Esophagus muscularis mucosa (tissue), 4 donors: ENCODE data around the gene LCN6. TPM values are rescaled to one million over a fixed set of nuclear protein-coding genes. Genes with fewer than 3 reads are reported as not detected.

Experiments used
- DNase-seq: peaks from one replicate; pipeline ENCODE4 v3.0.0-alpha.2; 2017; ENCODE audit errors: extremely low spot score
- H3K27ac ChIP-seq, 4 donors: fragments of 200-600 bp; sonication (generic); replicated peaks in 1 of 4; 1 replicate in 3 of 4; 2 replicates in 1 of 4; pipeline ENCODE4 v1.5.1; 2016 to 2019; ENCODE audit warnings: mild to moderate bottlenecking in 1 of 4
- H3K27me3 ChIP-seq, 4 donors: fragments of 200-600 bp; sonication (generic); one replicate each; pipeline versions ENCODE4 v1.5.1 to v1.6.0; 2016 to 2019
- H3K36me3 ChIP-seq, 4 donors: fragments of 200-600 bp; sonication (generic); one replicate each; pipeline ENCODE4 v1.5.1; 2016 to 2019
- H3K4me1 ChIP-seq, 4 donors: fragments of 200-600 bp; sonication (generic); one replicate each; pipeline ENCODE4 v1.5.1; 2016 to 2019
- H3K4me3 ChIP-seq, 4 donors: fragments of 200-600 bp; sonication (generic); 1 replicate in 2 of 4; 2 replicates in 2 of 4; pipeline ENCODE4 v1.5.1; 2016 to 2019; ENCODE audit warnings: mild to moderate bottlenecking in 4 of 4, moderate library complexity in 1 of 4
- H3K9me3 ChIP-seq, 4 donors: fragments of 200-600 bp; sonication (generic); 1 replicate in 3 of 4; 2 replicates in 1 of 4; pipeline ENCODE4 v1.5.1; 2016 to 2019
- EP300 ChIP-seq: sonication (generic); formaldehyde crosslinking; IDR thresholded peaks from one replicate; pipeline ENCODE4 v1.6.1; 2017; ENCODE audit warnings: antibody characterized with exemption
- POLR2A ChIP-seq: fragments of 450-650 bp; IDR thresholded peaks from one replicate; pipeline ENCODE4 v1.6.1; 2017; ENCODE audit warnings: antibody characterized with exemption, moderate library complexity, mild to moderate bottlenecking, low read depth
- POLR2AphosphoS5 ChIP-seq, 2 donors: sonication (generic); formaldehyde crosslinking; IDR thresholded peaks; one replicate each; pipeline ENCODE4 v1.6.1; 2017; ENCODE audit warnings: antibody characterized with exemption in 2 of 2
- WGBS: methylation state at CpG from one replicate; pipeline ENCODE4 v1.1.5; 2018; 5-methylcytosine and 5-hydroxymethylcytosine counted together
- intact Hi-C: fragments of 100-400 bp; cut with DNase I; formaldehyde crosslinking; loops from one replicate; pipeline ENCODE4 v1.15.1; 2023
- total RNA-seq, 4 donors: library from RNA; depleted of rRNA; stranded (reverse); fragments of >200 nt; gene quantifications; one replicate each; pipeline versions ENCODE4 v1.1.0 to v1.2.1, GENCODE V29; 2016
- TF ChIP-seq, protein P1 (sequence below), 3 experiments: fragments of 200-600 bp in 2 of 3; fragments of 450-650 bp in 1 of 3; sonication (generic) in 2 of 3; IDR thresholded peaks; one replicate each; pipeline ENCODE4 v1.5.1; 2017 to 2019; ENCODE audit warnings: antibody characterized with exemption in 3 of 3, mild to moderate bottlenecking in 2 of 3, moderate library complexity in 1 of 3

Gene LCN6
- total RNA-seq, 4 donors from 2014 or later, result 12.5 to 32.0 (median 23.9) TPM

GRCh38 chr9:136734837-136735496 is 13.4 kb downstream of the LCN6 start:
- no peak for DNase-seq
- intact Hi-C loops, result no loop called here
- Histone ChIP-seq H3K27me3 (peaks cover 0 to 5% (median 0%) of the 10 kb centered on the region in 4 donors), H3K4me3 (no peak overlapping the region), H3K36me3 (peaks cover 0 to under 1% (median 0%) of the 10 kb centered on the region in 4 donors), H3K4me1 (peaks cover 0 to 1% (median 0%) of the 10 kb centered on the region in 4 donors), H3K27ac (no peak overlapping the region), H3K9me3 (no peaks in the 10 kb centered on the region)
- WGBS, result 90% methylated on average over 11 of the region's 12 CpGs
- TF ChIP-seq, protein P1, sequence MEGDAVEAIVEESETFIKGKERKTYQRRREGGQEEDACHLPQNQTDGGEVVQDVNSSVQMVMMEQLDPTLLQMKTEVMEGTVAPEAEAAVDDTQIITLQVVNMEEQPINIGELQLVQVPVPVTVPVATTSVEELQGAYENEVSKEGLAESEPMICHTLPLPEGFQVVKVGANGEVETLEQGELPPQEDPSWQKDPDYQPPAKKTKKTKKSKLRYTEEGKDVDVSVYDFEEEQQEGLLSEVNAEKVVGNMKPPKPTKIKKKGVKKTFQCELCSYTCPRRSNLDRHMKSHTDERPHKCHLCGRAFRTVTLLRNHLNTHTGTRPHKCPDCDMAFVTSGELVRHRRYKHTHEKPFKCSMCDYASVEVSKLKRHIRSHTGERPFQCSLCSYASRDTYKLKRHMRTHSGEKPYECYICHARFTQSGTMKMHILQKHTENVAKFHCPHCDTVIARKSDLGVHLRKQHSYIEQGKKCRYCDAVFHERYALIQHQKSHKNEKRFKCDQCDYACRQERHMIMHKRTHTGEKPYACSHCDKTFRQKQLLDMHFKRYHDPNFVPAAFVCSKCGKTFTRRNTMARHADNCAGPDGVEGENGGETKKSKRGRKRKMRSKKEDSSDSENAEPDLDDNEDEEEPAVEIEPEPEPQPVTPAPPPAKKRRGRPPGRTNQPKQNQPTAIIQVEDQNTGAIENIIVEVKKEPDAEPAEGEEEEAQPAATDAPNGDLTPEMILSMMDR (IDR thresholded peaks at IDR 0.05), result no peak
- TF ChIP-seq EP300 (no peak), POLR2A (no peak), POLR2AphosphoS5 (IDR thresholded peaks at IDR 0.05) (no peak)

- Histone ChIP-seq H3K27ac (no peak overlapping the region), H3K36me3 (no peaks in the 10 kb centered on the region), H3K27me3 (no peaks in the 10 kb centered on the region), H3K4me1 (peaks cover 7 to 15% (median 11%) of the 10 kb centered on the region in 4 donors), H3K9me3 (no peaks in the 10 kb centered on the region), H3K4me3 (no peak overlapping the region)
- intact Hi-C loops, result no loop called here
- WGBS, result 74% methylated on average over 11 of the region's 12 CpGs
- no peak for DNase-seq
- TF ChIP-seq EP300 (no peak), POLR2A (no peak)
- TF ChIP-seq, protein P1 (IDR thresholded peaks at IDR 0.05), result no peak
These were observed 14.7 kb downstream of the LCN6 start for GRCh38 chr9:136733611-136734010.

GRCh38 chr9:136732444-136733178 is 15.7 kb downstream of the LCN6 start:
- Histone ChIP-seq H3K36me3 (no peaks in the 10 kb centered on the region), H3K27me3 (no peaks in the 10 kb centered on the region), H3K4me1 (peaks cover 9 to 19% (median 15%) of the 10 kb centered on the region in 4 donors), H3K4me3 (no peak overlapping the region), H3K9me3 (no peaks in the 10 kb centered on the region), H3K27ac (no peak overlapping the region)
- intact Hi-C loops, result no loop called here
- DNase-seq, result no peak
- TF ChIP-seq POLR2AphosphoS5 (IDR thresholded peaks at IDR 0.05) (no peak), EP300 (no peak), POLR2A (no peak)
- TF ChIP-seq, protein P1 (IDR thresholded peaks at IDR 0.05), result no peak
- 73% methylated on average over 7 of the region's 16 CpGs for WGBS

GRCh38 chr9:136729926-136730325 is 18.4 kb downstream of the LCN6 start:
- no peak overlapping the region for H3K4me3 ChIP-seq
- H3K36me3 ChIP-seq, result peaks cover 7 to 20% (median 19%) of the 10 kb centered on the region in 4 donors
- TF ChIP-seq POLR2AphosphoS5 (IDR thresholded peaks at IDR 0.05) (no peak), POLR2A (no peak), EP300 (no peak)
- TF ChIP-seq, protein P1 (IDR thresholded peaks at IDR 0.05), result no peak
- intact Hi-C loops, result loop anchor here (5.0 kb wide), 1 partner anchor 43 kb away; the partner anchor contains the start of gene AGPAT2
- WGBS, result 68% methylated on average over 3 of the region's 8 CpGs
- H3K9me3 ChIP-seq, result no peaks in the 10 kb centered on the region
- peaks cover 33 to 44% (median 40%) of the 10 kb centered on the region in 4 donors for H3K4me1 ChIP-seq
- no peak overlapping the region for H3K27ac ChIP-seq
- no peak for DNase-seq
- H3K27me3 ChIP-seq, result no peaks in the 10 kb centered on the region
